PFSK-1 (cell line): ENCODE data around the gene HAUS6.

ENCODE experiments used
- POLR2AphosphoS5 ChIP-seq: IDR thresholded peaks from 2 replicates; pipeline ENCODE4 v1.6.1; 2012; ENCODE audit warnings: low read depth, mild to moderate bottlenecking, control low read depth, low read length, moderate library complexity
- REST ChIP-seq, 2 experiments: IDR thresholded peaks; 2 replicates each; pipeline versions ENCODE4 v1.6.1 to v1.8.0; 2011 to 2012; ENCODE audit warnings: low read depth in 2 of 2, low read length in 2 of 2, control low read depth in 1 of 2, inconsistent platforms in 1 of 2, mild to moderate bottlenecking in 1 of 2, moderate library complexity in 1 of 2; ENCODE audit not compliant: insufficient read depth in 1 of 2

GRCh38 chr9:19117039-19117716, 14.5 kb upstream of the HAUS6 start:
- TF ChIP-seq POLR2AphosphoS5 (no peak), REST (IDR thresholded peaks at IDR 0.05; ENCODE audit: insufficient read depth in 1 of 2, low read depth in 2 of 2, low read length in 2 of 2) (no peak)
